Mucosa of descending colon (tissue), 3 donors: ENCODE results near the gene ALOXE3. TPM values are rescaled to one million over a fixed set of nuclear protein-coding genes. Genes with fewer than 3 reads are reported as not detected.

Experiments
- ATAC-seq: fragments of 200-7000 bp; cut with Tn5 transposase; one replicate; pipeline ENCODE4 v1.9.1; 2020; ENCODE audit warnings: mild to moderate bottlenecking, moderate library complexity
- DNase-seq, 3 donors: peaks; one replicate each; pipeline ENCODE4 v3.0.0-alpha.2; 2020
- H3K36me3 ChIP-seq: fragments of 200-600 bp; one replicate; pipeline ENCODE4 v1.8.0; 2021; ENCODE audit warnings: low read depth, mild to moderate bottlenecking
- H3K4me1 ChIP-seq: fragments of 200-600 bp; one replicate; pipeline ENCODE4 v1.8.0; 2021; ENCODE audit warnings: low read depth, mild to moderate bottlenecking
- H3K4me3 ChIP-seq: fragments of 200-600 bp; one replicate; pipeline ENCODE4 v1.8.0; 2021; ENCODE audit warnings: mild to moderate bottlenecking
- H3K9me3 ChIP-seq: fragments of 200-600 bp; one replicate; pipeline ENCODE4 v1.8.0; 2021; ENCODE audit warnings: mild to moderate bottlenecking
- CTCF ChIP-seq: fragments of 200-600 bp; IDR thresholded peaks from one replicate; pipeline ENCODE4 v1.8.0; 2022; ENCODE audit warnings: antibody characterized with exemption, mild to moderate bottlenecking
- intact Hi-C, 2 donors: fragments of 100-400 bp; cut with DNase I in 1 of 2; cut with micrococcal nuclease in 1 of 2; formaldehyde crosslinking; loops; one replicate each; pipeline versions ENCODE4 v1.11.0 to v1.11.1; 2022; cut with DNase I, micrococcal nuclease
- total RNA-seq, 3 donors: library from RNA; stranded (reverse); fragmentation: NEBNext Ultra II Directional in 2 of 3; extraction: Animal tissue kit (Norgen Biotek cat#: 25700) in 2 of 3; gene quantifications; one replicate each; pipeline versions ENCODE4 v1.2.1 to v1.2.4, GENCODE V29; 2021 to 2023
- donor health status: DM: no; HTN: no; CAD: no; lungs with moderate emphysema.
- donor health status: DM: no; HTN: no; CAD: no.
- donor health status: DM: no; HTN: yes; CAD: no.

ALOXE3 gene
- total RNA-seq, 3 donors from 2014 or later = not detected

- H3K36me3 ChIP-seq = peaks cover 16% of the 10 kb centered on the region
- H3K4me1 ChIP-seq = peaks cover 44% of the 10 kb centered on the region
- ATAC-seq (no peak), DNase-seq (peak; percentile 37 to 63 (median 54))
- H3K4me3 ChIP-seq = no peak overlapping the region
- no peaks in the 10 kb centered on the region for H3K9me3 ChIP-seq
- no peak for TF ChIP-seq CTCF
- intact Hi-C loops = no loop called here
These were observed 34.7 kb upstream of the ALOXE3 start for GRCh38 chr17:8153031-8153451.

GRCh38 chr17:8152112-8152775 is 33.9 kb upstream of the ALOXE3 start, which contains the start of gene PER1:
Gene PER1 (minus strand): TSS chr17:8152404. CDS start chr17:8150706, 1,698 bp downstream.
- no peak for TF ChIP-seq CTCF
- peaks cover 24% of the 10 kb centered on the region for H3K36me3 ChIP-seq
- intact Hi-C loops = no loop called here
- H3K4me3 ChIP-seq = peak within 1 kb of the TSS; percentile 25
- no peaks in the 10 kb centered on the region for H3K9me3 ChIP-seq
- DNase-seq (peak; percentile 94 to 97 (median 97)), ATAC-seq (peak; percentile 49)
- H3K4me1 ChIP-seq = peaks cover 41% of the 10 kb centered on the region

- H3K4me3 ChIP-seq = peak overlapping the region; percentile 25
- DNase-seq (peak; percentile 79 to 89 (median 82)), ATAC-seq (peak; percentile 4)
- peaks cover 37% of the 10 kb centered on the region for H3K4me1 ChIP-seq
- H3K36me3 ChIP-seq = peaks cover 29% of the 10 kb centered on the region
- TF ChIP-seq CTCF = no peak
- H3K9me3 ChIP-seq = no peaks in the 10 kb centered on the region
- intact Hi-C loops = no loop called here
These were observed 33.4 kb upstream of the ALOXE3 start for GRCh38 chr17:8151641-8152111.

- DNase-seq = peak; percentile 88 to 96 (median 90)
- H3K9me3 ChIP-seq = no peaks in the 10 kb centered on the region
- H3K4me1 ChIP-seq = peaks cover 37% of the 10 kb centered on the region
- H3K4me3 ChIP-seq = peak overlapping the region; percentile 6
- peaks cover 29% of the 10 kb centered on the region for H3K36me3 ChIP-seq
- TF ChIP-seq CTCF = no peak
- intact Hi-C loops = no loop called here
- peak; percentile 26 for ATAC-seq
These were observed 32.9 kb upstream of the ALOXE3 start for GRCh38 chr17:8151120-8151640.

- H3K4me3 ChIP-seq = no peak overlapping the region
- H3K4me1 ChIP-seq = peaks cover 37% of the 10 kb centered on the region
- H3K9me3 ChIP-seq = no peaks in the 10 kb centered on the region
- no peak for ATAC-seq
- peak in 2 of 3 donors; percentile 46 to 55 for DNase-seq
- intact Hi-C loops = no loop called here
- peaks cover 32% of the 10 kb centered on the region for H3K36me3 ChIP-seq
- TF ChIP-seq CTCF = no peak
These were observed 32.1 kb upstream of the ALOXE3 start for GRCh38 chr17:8150194-8151119.
